HEK293 (cell line): Measurements from ENCODE around the gene UBE2G1.

Experiments used
- CTCF ChIP-seq: fragments of 450-650 bp; formaldehyde crosslinking; IDR thresholded peaks from 2 replicates; pipeline ENCODE4 v1.5.1; 2016; ENCODE audit warnings: missing biosample characterization, missing genetic modification characterization
- MEIS1 ChIP-seq: sonication (generic); formaldehyde crosslinking; IDR thresholded peaks from 2 replicates; pipeline ENCODE4 v1.8.1; 2022; ENCODE audit warnings: missing genetic modification reagents, mild to moderate bottlenecking, borderline replicate concordance
- OSR2 ChIP-seq: fragments of 450-650 bp; formaldehyde crosslinking; IDR thresholded peaks from 2 replicates; pipeline ENCODE4 v1.5.1; 2016; ENCODE audit warnings: missing biosample characterization, missing genetic modification characterization
- PRDM2 ChIP-seq: fragments of 450-650 bp; formaldehyde crosslinking; IDR thresholded peaks from 2 replicates; pipeline ENCODE4 v1.5.1; 2016; ENCODE audit warnings: missing biosample characterization, missing genetic modification characterization, borderline replicate concordance
- SP2 ChIP-seq: fragments of 450-650 bp; formaldehyde crosslinking; IDR thresholded peaks from 2 replicates; pipeline ENCODE4 v1.5.1; 2016; ENCODE audit warnings: missing biosample characterization, missing genetic modification characterization
- ZBTB17 ChIP-seq: fragments of 450-650 bp; formaldehyde crosslinking; IDR thresholded peaks from 2 replicates; pipeline ENCODE4 v1.5.1; 2016; ENCODE audit warnings: missing biosample characterization, missing genetic modification characterization
- ZBTB21 ChIP-seq: fragments of 450-650 bp; formaldehyde crosslinking; IDR thresholded peaks from 2 replicates; pipeline ENCODE4 v1.5.1; 2017; ENCODE audit warnings: missing biosample characterization, missing genetic modification characterization
- ZNF121 ChIP-seq: fragments of 450-650 bp; formaldehyde crosslinking; IDR thresholded peaks from 2 replicates; pipeline ENCODE4 v1.5.1; 2016; ENCODE audit warnings: missing biosample characterization, missing genetic modification characterization
- ZNF169 ChIP-seq: fragments of 450-650 bp; formaldehyde crosslinking; IDR thresholded peaks from 2 replicates; pipeline ENCODE4 v1.5.1; 2016; ENCODE audit warnings: missing biosample characterization, missing genetic modification characterization
- ZNF302 ChIP-seq: fragments of 450-650 bp; formaldehyde crosslinking; IDR thresholded peaks from 2 replicates; pipeline ENCODE4 v1.5.1; 2016; ENCODE audit warnings: missing biosample characterization, missing genetic modification characterization, low read depth
- ZNF324 ChIP-seq: fragments of 450-650 bp; formaldehyde crosslinking; IDR thresholded peaks from 2 replicates; pipeline ENCODE4 v1.5.1; 2016; ENCODE audit warnings: missing biosample characterization, missing genetic modification characterization
- ZNF366 ChIP-seq: fragments of 450-650 bp; formaldehyde crosslinking; conservative IDR thresholded peaks from 2 replicates; pipeline ENCODE4 v1.5.1; 2016; ENCODE audit warnings: missing biosample characterization, missing genetic modification characterization
- ZNF37A ChIP-seq: fragments of 450-650 bp; IDR thresholded peaks from 2 replicates; pipeline ENCODE4 v1.5.1; 2018; ENCODE audit warnings: missing biosample characterization, missing genetic modification characterization
- ZNF544 ChIP-seq: fragments of 450-650 bp; formaldehyde crosslinking; IDR thresholded peaks from 2 replicates; pipeline ENCODE4 v1.5.0; 2017; ENCODE audit warnings: missing biosample characterization, missing genetic modification characterization
- ZNF561 ChIP-seq: fragments of 450-650 bp; IDR thresholded peaks from 2 replicates; pipeline ENCODE4 v1.5.1; 2018; ENCODE audit warnings: missing biosample characterization, missing genetic modification characterization, borderline replicate concordance
- ZNF629 ChIP-seq: fragments of 450-650 bp; formaldehyde crosslinking; IDR thresholded peaks from 2 replicates; pipeline ENCODE4 v1.5.1; 2017; ENCODE audit warnings: missing biosample characterization, missing genetic modification characterization
- ZNF768 ChIP-seq: fragments of 450-650 bp; formaldehyde crosslinking; IDR thresholded peaks from 2 replicates; pipeline ENCODE4 v1.5.1; 2018; ENCODE audit warnings: missing biosample characterization, mild to moderate bottlenecking, missing genetic modification characterization
- ZNF837 ChIP-seq: fragments of 450-650 bp; formaldehyde crosslinking; IDR thresholded peaks from 2 replicates; pipeline ENCODE4 v1.5.1; 2016; ENCODE audit warnings: missing biosample characterization, missing genetic modification characterization
- ZSCAN16 ChIP-seq: fragments of 450-650 bp; formaldehyde crosslinking; IDR thresholded peaks from 2 replicates; pipeline ENCODE4 v1.5.1; 2016; ENCODE audit warnings: missing biosample characterization, missing genetic modification characterization
- ZSCAN30 ChIP-seq: fragments of 450-650 bp; IDR thresholded peaks from 2 replicates; pipeline ENCODE4 v1.5.1; 2018; ENCODE audit warnings: missing biosample characterization, mild to moderate bottlenecking, missing genetic modification characterization, moderate library complexity
- TF ChIP-seq, protein P1 (sequence below): fragments of 450-650 bp; IDR thresholded peaks from 2 replicates; pipeline ENCODE4 v1.5.1; 2018; ENCODE audit warnings: missing biosample characterization, mild to moderate bottlenecking, missing genetic modification characterization
- TF ChIP-seq, protein P2 (sequence below): fragments of 450-650 bp; formaldehyde crosslinking; IDR thresholded peaks from 2 replicates; pipeline ENCODE4 v1.5.1; 2016; ENCODE audit warnings: missing biosample characterization, missing genetic modification characterization
- TF ChIP-seq, protein P3 (sequence below): fragments of 450-650 bp; formaldehyde crosslinking; conservative IDR thresholded peaks from 2 replicates; pipeline ENCODE4 v1.5.1; 2016; ENCODE audit warnings: low read depth, missing biosample characterization, missing genetic modification characterization
- TF ChIP-seq, protein P4 (sequence below): fragments of 450-650 bp; formaldehyde crosslinking; IDR thresholded peaks from 2 replicates; pipeline ENCODE4 v1.5.1; 2017; ENCODE audit warnings: missing biosample characterization, missing genetic modification characterization

Gene UBE2G1

DNA sequence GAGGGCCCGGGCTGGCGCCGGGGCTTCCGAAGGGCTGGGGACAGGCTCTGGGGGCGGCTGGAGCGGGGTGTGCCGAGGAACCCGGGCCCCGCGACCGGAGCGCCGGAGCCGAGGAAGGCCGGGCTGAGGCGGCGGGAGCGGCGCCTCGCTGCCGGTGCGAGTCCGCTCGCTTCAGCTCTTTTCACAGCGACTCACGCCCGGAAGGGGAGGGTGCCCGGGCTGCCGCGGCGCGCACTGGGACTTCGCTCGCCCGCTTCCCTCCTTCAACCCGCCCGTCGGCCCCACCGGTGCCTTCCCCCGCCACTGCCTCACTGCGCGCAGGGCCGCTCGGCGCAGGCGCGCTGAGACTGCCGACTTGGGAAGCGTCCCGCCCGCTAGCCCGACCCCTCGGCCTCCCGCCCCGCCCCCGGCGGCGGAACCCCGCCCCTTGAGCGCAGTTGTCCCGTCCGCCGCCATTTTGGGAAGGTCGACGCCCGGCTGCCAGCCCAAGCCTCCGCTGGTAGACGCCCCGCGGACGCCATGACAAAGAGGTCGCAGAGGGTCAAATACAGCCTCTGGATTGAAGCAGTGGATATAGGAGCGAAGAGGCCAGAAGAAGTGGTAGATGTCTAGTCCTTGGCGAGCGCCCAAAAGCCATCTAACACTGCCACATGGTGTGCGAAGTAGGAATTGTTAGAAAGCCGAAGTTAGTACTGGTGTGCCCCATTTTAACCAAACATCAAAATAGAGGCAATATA is at the start of gene UBE2G1 (continued):
- TF ChIP-seq ZSCAN30 (tag by site-specific recombination) (no peak), ZNF302 (no peak), MEIS1 (CRISPR knock-in tag) (no peak), ZNF324 (tag by site-specific recombination) (peak; percentile 34; the same call in 1 of the 2 replicates), ZNF629 (tag by site-specific recombination) (no peak; the same call in 1 of the 2 replicates), ZSCAN16 (tag by site-specific recombination) (no peak), ZNF837 (tag by site-specific recombination) (no peak), PRDM2 (tag by site-specific recombination) (no peak), ZNF544 (tag by site-specific recombination) (no peak), ZNF121 (tag by site-specific recombination) (no peak), ZNF169 (tag by site-specific recombination) (no peak), ZBTB21 (tag by site-specific recombination) (0 out of 2 replicates have a peak, but pooled peaks have one; percentile 20), ZNF768 (tag by site-specific recombination) (no peak), CTCF (peak; percentile 77; the same call in 1 of the 2 replicates), ZNF561 (no peak), ZNF366 (peak; percentile 74), ZNF37A (tag by site-specific recombination) (no peak), ZBTB17 (tag by site-specific recombination) (peak; percentile 98), OSR2 (no peak), SP2 (tag by site-specific recombination) (peak; percentile 83)
- TF ChIP-seq, protein P1, sequence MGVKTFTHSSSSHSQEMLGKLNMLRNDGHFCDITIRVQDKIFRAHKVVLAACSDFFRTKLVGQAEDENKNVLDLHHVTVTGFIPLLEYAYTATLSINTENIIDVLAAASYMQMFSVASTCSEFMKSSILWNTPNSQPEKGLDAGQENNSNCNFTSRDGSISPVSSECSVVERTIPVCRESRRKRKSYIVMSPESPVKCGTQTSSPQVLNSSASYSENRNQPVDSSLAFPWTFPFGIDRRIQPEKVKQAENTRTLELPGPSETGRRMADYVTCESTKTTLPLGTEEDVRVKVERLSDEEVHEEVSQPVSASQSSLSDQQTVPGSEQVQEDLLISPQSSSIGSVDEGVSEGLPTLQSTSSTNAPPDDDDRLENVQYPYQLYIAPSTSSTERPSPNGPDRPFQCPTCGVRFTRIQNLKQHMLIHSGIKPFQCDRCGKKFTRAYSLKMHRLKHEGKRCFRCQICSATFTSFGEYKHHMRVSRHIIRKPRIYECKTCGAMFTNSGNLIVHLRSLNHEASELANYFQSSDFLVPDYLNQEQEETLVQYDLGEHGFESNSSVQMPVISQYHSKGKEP (tag by site-specific recombination), result no peak
- TF ChIP-seq, protein P2, sequence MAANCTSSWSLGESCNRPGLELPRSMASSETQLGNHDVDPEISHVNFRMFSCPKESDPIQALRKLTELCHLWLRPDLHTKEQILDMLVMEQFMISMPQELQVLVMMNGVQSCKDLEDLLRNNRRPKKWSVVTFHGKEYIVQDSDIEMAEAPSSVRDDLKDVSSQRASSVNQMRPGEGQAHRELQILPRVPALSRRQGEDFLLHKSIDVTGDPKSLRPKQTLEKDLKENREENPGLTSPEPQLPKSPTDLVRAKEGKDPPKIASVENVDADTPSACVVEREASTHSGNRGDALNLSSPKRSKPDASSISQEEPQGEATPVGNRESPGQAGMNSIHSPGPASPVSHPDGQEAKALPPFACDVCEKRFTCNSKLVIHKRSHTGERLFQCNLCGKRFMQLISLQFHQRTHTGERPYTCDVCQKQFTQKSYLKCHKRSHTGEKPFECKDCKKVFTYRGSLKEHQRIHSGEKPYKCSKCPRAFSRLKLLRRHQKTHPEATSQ, result 0 out of 2 replicates have a peak, but pooled peaks have one; percentile 17
- TF ChIP-seq, protein P3, sequence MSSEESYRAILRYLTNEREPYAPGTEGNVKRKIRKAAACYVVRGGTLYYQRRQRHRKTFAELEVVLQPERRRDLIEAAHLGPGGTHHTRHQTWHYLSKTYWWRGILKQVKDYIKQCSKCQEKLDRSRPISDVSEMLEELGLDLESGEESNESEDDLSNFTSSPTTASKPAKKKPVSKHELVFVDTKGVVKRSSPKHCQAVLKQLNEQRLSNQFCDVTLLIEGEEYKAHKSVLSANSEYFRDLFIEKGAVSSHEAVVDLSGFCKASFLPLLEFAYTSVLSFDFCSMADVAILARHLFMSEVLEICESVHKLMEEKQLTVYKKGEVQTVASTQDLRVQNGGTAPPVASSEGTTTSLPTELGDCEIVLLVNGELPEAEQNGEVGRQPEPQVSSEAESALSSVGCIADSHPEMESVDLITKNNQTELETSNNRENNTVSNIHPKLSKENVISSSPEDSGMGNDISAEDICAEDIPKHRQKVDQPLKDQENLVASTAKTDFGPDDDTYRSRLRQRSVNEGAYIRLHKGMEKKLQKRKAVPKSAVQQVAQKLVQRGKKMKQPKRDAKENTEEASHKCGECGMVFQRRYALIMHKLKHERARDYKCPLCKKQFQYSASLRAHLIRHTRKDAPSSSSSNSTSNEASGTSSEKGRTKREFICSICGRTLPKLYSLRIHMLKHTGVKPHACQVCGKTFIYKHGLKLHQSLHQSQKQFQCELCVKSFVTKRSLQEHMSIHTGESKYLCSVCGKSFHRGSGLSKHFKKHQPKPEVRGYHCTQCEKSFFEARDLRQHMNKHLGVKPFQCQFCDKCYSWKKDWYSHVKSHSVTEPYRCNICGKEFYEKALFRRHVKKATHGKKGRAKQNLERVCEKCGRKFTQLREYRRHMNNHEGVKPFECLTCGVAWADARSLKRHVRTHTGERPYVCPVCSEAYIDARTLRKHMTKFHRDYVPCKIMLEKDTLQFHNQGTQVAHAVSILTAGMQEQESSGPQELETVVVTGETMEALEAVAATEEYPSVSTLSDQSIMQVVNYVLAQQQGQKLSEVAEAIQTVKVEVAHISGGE (tag by site-specific recombination), result no peak; the same call in 1 of the 2 replicates
- TF ChIP-seq, protein P4, sequence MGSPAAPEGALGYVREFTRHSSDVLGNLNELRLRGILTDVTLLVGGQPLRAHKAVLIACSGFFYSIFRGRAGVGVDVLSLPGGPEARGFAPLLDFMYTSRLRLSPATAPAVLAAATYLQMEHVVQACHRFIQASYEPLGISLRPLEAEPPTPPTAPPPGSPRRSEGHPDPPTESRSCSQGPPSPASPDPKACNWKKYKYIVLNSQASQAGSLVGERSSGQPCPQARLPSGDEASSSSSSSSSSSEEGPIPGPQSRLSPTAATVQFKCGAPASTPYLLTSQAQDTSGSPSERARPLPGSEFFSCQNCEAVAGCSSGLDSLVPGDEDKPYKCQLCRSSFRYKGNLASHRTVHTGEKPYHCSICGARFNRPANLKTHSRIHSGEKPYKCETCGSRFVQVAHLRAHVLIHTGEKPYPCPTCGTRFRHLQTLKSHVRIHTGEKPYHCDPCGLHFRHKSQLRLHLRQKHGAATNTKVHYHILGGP, result peak; percentile 90
